IMR-90 (cell line): ENCODE measurements around the gene C16orf82.

Source experiments
- BHLHE40 ChIP-seq: fragments of 150-350 bp; IDR thresholded peaks from 2 replicates; pipeline ENCODE4 v1.6.1; 2016; ENCODE audit warnings: mild to moderate bottlenecking, low read depth, low read length
- CHD1 ChIP-seq: IDR thresholded peaks from 2 replicates; pipeline ENCODE4 v1.6.1; 2012; ENCODE audit warnings: low read depth, low read length, improper control_type of control experiment
- CTCF ChIP-seq: conservative IDR thresholded peaks from 2 replicates; pipeline ENCODE4 v1.5.1; 2012; ENCODE audit warnings: mild to moderate bottlenecking, low read depth, low read length, improper control_type of control experiment
- ELK1 ChIP-seq: fragments of 150-350 bp; IDR thresholded peaks from 2 replicates; pipeline ENCODE4 v1.6.1; 2016; ENCODE audit warnings: low read depth, mild to moderate bottlenecking, low read length, moderate library complexity, borderline replicate concordance
- POLR2A ChIP-seq: IDR thresholded peaks from 2 replicates; pipeline ENCODE4 v1.6.1; 2012; ENCODE audit warnings: mild to moderate bottlenecking, low read depth, low read length
- RAD21 ChIP-seq: IDR thresholded peaks from 2 replicates; pipeline ENCODE4 v1.6.1; 2012; ENCODE audit warnings: low read length, improper control_type of control experiment
- RCOR1 ChIP-seq: IDR thresholded peaks from 2 replicates; pipeline ENCODE4 v1.6.1; 2012; ENCODE audit warnings: mild to moderate bottlenecking, low read length, improper control_type of control experiment; ENCODE audit not compliant: insufficient replicate concordance
- USF2 ChIP-seq: fragments of 150-350 bp; IDR thresholded peaks from 2 replicates; pipeline ENCODE4 v1.6.1; 2017; ENCODE audit warnings: mild to moderate bottlenecking, antibody characterized with exemption, low read length, low read depth

GRCh38 chr16:27033281-27033979, 33.3 kb upstream of the C16orf82 start:
- TF ChIP-seq CHD1 (no peak), CTCF (no peak), USF2 (no peak), RAD21 (no peak), POLR2A (no peak), RCOR1 (no peak), BHLHE40 (no peak), ELK1 (no peak)
